ENCODE results near the gene VEZT.

DNA sequence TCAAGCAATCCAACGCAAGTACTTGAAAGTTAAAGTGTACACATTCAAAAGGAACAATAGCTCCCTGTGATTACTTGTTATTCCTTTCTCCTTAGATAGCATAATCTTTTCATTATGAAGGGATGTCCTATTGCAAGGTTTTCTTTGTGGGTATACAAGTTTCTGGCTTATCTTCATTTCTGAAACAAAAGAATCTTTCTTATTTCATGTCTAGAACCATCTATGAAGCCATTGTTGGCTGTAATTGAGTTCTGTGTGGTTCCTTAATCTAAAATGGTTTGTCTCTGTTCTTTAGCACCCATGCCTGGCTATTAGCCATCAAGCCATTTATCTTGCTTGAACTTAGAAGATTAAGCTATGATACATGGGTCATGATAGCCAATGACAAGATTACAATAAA is 95.0 kb downstream of the VEZT start:
- TF ChIP-seq, protein P1, sequence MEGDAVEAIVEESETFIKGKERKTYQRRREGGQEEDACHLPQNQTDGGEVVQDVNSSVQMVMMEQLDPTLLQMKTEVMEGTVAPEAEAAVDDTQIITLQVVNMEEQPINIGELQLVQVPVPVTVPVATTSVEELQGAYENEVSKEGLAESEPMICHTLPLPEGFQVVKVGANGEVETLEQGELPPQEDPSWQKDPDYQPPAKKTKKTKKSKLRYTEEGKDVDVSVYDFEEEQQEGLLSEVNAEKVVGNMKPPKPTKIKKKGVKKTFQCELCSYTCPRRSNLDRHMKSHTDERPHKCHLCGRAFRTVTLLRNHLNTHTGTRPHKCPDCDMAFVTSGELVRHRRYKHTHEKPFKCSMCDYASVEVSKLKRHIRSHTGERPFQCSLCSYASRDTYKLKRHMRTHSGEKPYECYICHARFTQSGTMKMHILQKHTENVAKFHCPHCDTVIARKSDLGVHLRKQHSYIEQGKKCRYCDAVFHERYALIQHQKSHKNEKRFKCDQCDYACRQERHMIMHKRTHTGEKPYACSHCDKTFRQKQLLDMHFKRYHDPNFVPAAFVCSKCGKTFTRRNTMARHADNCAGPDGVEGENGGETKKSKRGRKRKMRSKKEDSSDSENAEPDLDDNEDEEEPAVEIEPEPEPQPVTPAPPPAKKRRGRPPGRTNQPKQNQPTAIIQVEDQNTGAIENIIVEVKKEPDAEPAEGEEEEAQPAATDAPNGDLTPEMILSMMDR (IDR thresholded peaks at IDR 0.05; ENCODE audit: low read depth, low read length) = no peak
- TF ChIP-seq, protein P2, sequence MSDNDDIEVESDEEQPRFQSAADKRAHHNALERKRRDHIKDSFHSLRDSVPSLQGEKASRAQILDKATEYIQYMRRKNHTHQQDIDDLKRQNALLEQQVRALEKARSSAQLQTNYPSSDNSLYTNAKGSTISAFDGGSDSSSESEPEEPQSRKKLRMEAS (IDR thresholded peaks at IDR 0.05; ENCODE audit: low read depth, low read length) = no peak
- TF ChIP-seq POLR2A (IDR thresholded peaks at IDR 0.05; ENCODE audit: extremely low read depth, insufficient read length) = no peak
- TF ChIP-seq MYC (IDR thresholded peaks at IDR 0.05; ENCODE audit: low read depth, low read length) = no peak

Measured in NB4 (cell line).